GM19193 (cell line): ENCODE results near the gene MDGA2.

ENCODE experiments used
- POLR2A ChIP-seq: IDR thresholded peaks from 4 replicates; pipeline ENCODE4 v1.6.1; 2011; ENCODE audit not compliant: insufficient read depth, insufficient read length; ENCODE audit errors: extremely low read depth

MDGA2 gene

DNA sequence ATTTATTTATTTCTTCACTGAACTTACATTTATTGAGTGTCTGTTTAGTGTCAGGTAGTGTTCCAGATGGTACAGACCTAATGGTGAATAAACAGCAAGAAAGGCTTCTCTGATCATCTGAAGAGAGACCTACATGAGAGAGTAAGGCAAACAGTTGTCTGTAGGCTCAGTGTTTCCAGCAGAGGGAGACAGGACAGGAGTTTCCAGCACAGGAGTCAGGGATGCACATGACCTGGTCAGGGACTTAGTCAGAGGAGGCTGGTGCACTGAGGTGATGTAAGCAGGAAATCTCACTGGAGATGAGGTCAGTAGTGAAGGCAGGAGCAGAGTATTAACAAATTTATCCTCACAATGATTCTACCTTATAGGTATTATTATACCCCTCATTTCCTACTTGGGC is 233.2 kb downstream of the MDGA2 start:
- no peak for TF ChIP-seq POLR2A

DNA sequence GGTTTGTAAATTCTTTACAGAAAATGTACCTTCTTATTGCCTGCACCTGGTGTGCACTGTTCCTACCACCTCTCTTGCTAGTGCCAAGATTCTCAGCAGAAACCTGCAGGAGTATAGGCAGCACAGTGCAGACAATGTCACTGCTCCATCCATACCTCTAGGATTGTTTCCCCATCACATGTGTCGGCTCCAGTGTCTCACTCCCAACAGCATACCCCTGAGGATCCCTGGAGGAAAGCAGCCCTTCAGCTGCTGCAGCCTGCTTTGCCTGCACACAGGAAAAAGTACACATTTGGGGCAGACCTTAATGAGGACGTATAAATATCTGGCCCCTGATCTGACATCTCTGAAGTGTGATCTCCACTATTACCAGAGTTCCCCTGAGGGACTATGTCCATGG is 235.5 kb downstream of the MDGA2 start:
- no peak for TF ChIP-seq POLR2A

GRCh38 chr14:47438650-47439140 is 236.7 kb downstream of the MDGA2 start:
- no peak for TF ChIP-seq POLR2A

DNA sequence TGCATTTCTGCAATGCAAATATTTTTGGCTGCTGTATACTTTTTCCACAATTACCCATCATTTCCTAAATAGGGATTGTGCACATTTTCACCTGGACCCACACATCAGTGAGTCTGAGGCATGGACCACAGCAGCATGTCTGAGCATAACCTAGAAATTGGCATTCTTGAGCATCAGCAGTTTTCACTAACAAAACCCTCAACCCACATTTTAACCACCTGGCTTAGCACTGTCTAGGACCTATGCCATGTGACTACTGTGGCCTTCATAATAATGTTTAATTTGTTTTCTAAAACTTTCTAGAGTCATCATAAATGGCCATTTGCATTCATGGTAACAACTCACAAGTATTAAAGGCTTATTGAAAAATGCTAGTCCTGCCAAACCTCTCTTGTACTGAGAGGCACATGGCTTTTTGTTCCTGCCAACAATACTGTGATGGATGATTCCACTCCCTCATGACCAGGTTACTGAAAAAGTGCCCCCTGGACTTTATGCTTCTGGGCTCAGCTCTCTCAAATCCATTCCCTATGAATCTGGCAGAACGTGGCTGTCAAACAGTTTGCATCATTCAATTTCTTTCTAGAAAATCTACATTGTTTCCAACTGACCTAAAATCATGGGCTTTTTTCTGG is 240.0 kb downstream of the MDGA2 start:
- TF ChIP-seq POLR2A: no peak

DNA sequence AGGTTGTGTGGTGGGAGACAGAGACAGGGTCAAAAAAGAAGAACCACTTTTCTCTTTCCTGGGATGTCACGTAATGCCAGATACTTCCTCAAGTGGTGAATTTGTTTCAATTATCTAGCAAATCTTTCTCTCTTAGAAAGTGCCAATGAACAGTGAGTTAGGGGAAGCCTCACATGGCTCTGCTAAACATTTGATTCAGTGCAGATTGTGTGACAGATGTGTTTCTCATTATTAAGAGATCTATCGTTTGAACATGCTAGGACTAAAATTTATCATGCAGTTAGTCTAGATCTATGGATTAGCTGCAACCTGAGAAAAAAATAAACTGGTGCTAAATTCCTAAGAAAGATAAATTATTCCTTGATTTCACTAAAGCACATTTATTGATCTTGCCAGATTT is 247.8 kb downstream of the MDGA2 start:
- TF ChIP-seq POLR2A: no peak

DNA sequence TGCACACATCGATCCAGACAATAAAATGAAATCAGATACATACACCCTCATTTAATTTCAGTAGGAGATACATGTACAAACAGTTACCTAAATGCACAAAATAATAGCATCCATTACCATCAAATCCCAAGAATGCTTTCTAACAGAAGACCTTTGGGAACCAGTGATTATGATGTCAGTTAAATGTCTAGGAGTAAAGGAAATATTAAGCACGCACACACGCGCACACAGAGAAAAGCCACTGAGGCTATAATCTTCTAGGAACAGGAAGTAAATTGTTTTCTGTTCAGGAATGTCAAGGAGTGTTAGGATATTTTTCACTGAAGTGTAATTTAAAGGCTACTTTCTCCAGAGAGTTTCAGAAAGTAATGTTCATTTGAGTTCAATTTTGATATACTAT is 250.1 kb downstream of the MDGA2 start:
- no peak for TF ChIP-seq POLR2A

DNA sequence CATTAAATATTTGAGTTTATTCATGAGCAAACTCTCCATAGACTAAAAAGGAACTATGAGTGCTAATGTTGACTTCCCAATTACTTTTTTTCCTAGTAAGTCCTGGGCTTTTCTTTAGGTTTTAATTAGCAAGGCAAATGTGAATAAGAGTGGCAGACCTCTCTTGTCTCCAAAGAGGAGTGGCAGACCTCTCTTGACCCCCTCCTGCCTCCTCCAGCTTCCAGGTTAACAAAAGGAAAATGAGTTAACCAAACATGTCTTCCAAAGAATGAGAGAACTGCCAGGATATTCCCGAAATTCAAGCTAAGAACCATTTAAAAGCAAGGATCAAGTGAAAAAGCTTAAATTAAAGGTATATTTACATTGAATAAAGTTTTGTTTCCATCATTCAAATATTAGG is 253.2 kb downstream of the MDGA2 start:
- TF ChIP-seq POLR2A: no peak

GRCh38 chr14:47411523-47411922 is 263.9 kb downstream of the MDGA2 start:
- TF ChIP-seq POLR2A: no peak

DNA sequence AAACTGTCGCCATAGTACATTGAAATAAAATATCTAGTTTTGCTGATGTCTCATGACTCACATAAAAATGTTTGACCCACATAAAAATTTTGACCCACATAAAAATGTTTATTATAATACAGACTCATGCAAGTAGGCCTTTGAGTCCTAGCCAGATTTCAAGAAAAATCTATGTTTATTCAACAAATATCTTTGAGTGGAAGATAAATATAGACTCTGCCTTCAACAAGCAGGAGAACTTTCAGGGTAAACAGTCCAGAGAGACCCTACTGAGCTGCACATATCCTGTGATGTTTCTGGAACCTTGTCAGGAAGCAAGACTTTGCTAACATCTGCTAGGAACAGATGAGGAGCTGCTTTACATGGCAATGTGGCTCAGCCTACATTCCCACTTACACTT is 283.1 kb downstream of the MDGA2 start:
- TF ChIP-seq POLR2A: no peak

- TF ChIP-seq POLR2A: no peak
These were observed 284.4 kb downstream of the MDGA2 start for GRCh38 chr14:47390831-47391504.

- no peak for TF ChIP-seq POLR2A
These were observed 285.9 kb downstream of the MDGA2 start for GRCh38 chr14:47389535-47389934.

DNA sequence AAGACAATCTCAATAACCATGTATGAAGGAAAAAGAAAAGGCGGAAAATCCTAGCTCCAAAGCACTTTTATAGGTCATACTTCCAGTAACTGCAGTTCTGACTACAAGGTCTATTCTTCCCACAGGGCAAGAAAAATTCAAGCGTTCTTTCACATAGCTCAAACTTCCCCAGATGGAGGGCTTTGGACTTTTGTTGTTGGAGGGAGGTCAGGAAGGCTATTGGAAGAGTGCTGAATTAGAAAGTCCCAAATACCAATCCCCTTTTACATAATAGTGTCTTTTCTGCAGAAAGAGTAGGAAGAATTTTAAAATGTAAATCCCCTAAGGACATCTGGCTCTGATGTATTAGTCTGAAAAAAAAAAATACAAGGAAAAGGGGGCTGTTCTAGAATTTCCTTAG is 309.4 kb downstream of the MDGA2 start:
- no peak for TF ChIP-seq POLR2A

- TF ChIP-seq POLR2A: no peak
These were observed 310.2 kb downstream of the MDGA2 start for GRCh38 chr14:47365233-47365632.

GRCh38 chr14:47353186-47353585 is 322.2 kb downstream of the MDGA2 start:
- TF ChIP-seq POLR2A: no peak

GRCh38 chr14:47346849-47347248 is 328.6 kb downstream of the MDGA2 start:
- TF ChIP-seq POLR2A: no peak

- no peak for TF ChIP-seq POLR2A
These were observed 330.4 kb downstream of the MDGA2 start for GRCh38 chr14:47345016-47345415.
